NCI-H460 (cell line): ENCODE results near the gene IL1R1. TPM values are rescaled to one million over a fixed set of nuclear protein-coding genes. Genes with fewer than 3 reads are reported as not detected.
"Not testable (repeated sequence)": the region's sequence is repeated elsewhere in the genome, so short reads cannot be mapped to it uniquely, and the experiment has no call there.

Source experiments
- DNase-seq: peaks from one replicate; pipeline ENCODE4 v3.0.0-alpha.2; 2016; ENCODE audit warnings: low read depth; ENCODE audit errors: extremely low read depth
- total RNA-seq: library from RNA; depleted of rRNA; stranded (reverse); fragments of >200 nt; shearing (Covaris generic); gene quantifications from 2 replicates; pipeline ENCODE4 v1.2.3, GENCODE V29; 2014

IL1R1 gene
- total RNA-seq, 1 experiment from 2014 or later, result 16.3 TPM

GRCh38 chr2:102110596-102111334 lies 31.8 kb upstream of the IL1R1 start:
- no peak for DNase-seq

DNA sequence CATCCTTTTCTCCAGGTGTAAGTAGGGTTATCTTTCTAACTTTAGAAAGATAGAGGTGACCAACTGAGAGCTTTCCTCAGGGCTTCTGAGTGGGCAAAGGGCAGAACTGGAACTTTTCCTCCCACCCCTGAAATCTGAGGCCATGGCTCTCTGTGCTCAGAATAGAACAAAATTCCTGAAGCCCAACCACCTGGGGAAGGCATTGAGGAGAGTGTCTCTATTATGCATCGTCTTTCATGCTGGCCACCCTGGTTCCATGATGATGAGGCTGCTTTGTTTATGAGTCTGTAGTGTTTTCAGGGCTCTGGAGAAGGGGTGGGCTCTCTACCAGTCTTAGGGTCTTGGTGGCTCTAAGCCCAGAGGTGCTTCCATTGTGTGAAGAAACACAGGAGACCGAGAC lies 30.7 kb upstream of the IL1R1 start:
- no peak for DNase-seq

DNA sequence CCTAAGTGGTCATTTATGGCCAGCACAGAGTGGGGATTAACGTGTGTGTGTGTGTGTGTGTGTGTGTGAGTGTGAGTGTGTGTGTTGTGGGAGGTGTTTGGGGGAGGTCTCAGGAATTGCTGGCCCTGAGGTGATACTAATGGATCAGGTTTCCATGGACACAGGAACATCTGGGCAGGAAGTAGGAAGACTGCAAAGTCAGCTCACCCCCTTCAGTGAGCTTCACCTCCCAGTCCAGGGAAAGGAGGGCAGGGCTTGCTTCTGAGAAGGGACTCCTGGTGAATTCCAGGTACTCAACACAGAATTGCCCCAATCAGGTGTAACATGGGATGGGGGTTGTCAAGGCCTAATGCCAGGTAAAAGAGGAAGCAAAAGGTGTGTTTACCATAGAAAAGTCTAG lies 30.3 kb upstream of the IL1R1 start:
- no peak for DNase-seq

DNA sequence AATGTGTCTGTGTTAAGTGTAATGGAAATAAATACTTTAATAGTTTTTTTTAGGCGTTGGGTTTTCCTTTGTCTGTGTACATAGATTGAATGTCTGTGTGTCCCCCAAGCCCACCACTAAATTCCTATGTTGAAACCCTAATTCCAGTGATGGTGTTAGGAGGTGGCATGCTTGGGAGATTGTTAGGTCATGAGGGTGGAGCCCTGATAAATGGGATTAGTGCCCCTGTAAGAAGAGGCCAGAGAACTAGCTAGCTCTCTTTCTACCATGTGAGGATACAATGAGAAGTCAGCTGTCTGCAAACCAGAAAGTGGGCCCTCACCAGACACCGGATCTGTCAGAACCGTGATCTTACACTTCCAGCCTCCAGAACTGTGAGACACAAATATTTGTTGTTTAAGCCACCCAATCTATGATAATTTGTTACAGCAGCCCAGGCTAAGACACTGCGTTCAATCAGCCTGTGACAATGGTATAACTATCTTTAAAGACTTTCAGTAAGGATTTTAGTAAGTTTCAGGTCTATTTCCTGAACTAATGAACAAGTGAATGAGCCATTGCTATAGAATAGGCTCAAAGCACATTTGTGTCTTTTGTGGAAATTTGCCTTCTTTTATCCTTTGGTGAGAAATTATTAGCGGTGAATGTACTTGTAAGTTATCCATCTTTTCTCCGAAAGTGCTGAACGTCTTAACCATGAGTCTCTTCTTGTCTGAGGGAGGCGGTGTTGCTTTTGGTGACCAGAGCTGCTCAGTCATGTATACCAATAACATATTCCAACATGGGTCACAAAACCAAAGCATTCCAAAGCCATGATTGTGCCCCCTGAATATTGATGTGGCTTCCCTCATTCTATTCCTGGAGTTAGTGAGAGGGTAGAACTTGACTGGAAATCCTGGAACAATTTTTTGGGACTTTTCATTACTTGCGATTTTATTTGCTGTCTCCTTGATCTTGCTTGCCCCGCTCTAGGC lies 29.6 kb upstream of the IL1R1 start:
- DNase-seq, result no peak

DNA sequence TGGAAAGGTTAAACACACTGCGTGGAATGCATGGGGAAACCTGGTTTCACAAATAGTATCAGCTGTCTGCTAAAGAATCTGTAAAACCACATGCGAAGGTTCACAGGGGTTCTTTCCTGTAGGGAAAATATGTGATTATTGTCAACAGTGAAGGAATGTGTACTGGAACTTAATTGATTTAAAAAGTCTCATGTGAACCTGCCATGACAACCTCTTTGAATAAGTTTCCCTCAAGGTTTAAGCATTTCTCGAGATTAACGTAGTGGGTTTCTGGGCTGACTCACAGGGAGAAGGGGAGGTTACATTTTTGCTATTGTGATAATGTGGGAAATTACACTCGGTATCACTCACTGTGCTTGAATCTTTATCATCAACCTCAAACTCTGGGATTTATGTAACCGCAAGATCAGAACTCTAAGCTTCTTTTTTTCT lies 28.2 kb upstream of the IL1R1 start:
- DNase-seq, result no peak

- no peak for DNase-seq
Measured at GRCh38 chr2:102114851-102115497, 27.6 kb upstream of the IL1R1 start.

GRCh38 chr2:102116630-102117471 lies 25.7 kb upstream of the IL1R1 start:
- no peak for DNase-seq

DNA sequence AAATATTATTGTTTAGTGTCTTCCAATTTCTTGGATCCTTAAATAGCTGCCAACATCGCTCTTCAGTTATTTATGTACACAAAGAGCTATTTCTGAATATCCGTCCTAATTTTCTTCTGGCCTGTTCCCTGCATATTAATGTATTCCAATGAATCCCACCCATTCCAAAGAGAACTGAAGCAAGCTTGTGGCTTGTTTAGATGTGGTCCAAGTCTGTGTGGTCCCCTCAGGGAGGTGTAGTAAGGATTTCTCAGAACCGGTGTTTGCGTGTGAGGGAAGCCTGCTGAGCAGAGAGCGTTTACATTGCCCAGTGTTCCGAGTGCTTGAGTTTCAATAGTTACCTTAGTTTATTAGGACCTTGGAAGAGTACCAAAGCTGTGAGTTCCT lies 25.1 kb upstream of the IL1R1 start:
- DNase-seq, result no peak

DNA sequence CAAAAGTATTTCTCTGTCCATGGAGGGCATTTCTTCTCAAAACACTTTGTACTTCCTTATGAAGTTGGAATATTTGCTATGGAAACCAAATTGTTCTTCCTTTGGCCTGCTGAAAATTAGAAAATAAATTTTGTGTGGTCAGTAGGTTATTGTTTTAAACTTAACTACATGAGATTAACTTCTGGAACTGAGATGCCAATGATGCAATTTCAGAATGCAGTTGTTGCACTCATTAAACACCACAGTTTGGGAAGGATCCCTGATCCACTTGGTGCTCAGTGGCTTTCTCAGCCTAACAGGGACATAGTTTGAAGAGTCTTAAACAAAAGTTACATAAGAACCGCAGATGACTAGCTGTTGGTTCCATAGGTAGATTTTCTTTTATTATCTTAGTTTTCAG lies 23.3 kb upstream of the IL1R1 start:
- DNase-seq, result no peak

- DNase-seq, result no peak
Measured at GRCh38 chr2:102120261-102120660, 22.3 kb upstream of the IL1R1 start.

GRCh38 chr2:102120701-102121159 lies 21.8 kb upstream of the IL1R1 start:
- DNase-seq, result no peak

DNA sequence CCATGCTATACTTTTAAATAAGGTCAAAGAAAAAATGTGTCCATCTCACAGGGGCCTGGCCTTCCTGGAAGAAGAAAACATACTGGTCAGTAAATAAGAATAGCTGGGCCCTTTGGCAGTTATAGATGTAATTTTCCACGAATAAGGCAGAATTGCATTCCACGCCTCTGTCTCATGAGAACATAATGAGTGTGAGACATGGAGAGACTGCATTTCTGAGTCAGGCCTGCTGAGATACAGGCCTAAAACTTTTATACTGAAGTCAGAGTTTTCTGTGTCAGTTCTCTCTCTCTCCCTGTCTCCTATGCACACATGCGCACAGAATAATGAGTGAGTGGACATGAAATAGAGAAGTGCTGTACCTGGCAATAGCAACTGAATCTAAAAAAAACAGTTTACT lies 20.4 kb upstream of the IL1R1 start:
- DNase-seq, result no peak

- no peak for DNase-seq
Measured at GRCh38 chr2:102122909-102123308, 19.6 kb upstream of the IL1R1 start.

DNA sequence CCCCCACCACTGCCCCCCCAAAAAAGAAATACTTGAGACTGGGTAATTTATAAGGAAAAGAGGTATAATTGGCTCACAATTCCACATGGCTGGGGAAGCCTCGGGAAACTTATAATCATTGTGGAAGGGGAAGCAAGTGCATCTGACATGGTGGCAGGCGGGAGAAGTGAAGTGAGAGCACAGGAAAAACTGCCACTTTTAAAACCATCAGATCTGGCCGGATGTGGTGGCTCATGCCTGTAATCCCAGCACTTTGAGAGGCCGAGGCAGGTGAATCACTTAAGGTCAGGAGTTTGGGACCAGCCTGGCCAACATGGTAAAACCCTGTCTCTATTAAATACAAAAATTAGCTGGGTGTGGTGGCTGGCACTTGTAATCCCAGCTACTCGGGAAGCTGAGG lies 18.1 kb upstream of the IL1R1 start:
- not testable (repeated sequence) for DNase-seq

DNA sequence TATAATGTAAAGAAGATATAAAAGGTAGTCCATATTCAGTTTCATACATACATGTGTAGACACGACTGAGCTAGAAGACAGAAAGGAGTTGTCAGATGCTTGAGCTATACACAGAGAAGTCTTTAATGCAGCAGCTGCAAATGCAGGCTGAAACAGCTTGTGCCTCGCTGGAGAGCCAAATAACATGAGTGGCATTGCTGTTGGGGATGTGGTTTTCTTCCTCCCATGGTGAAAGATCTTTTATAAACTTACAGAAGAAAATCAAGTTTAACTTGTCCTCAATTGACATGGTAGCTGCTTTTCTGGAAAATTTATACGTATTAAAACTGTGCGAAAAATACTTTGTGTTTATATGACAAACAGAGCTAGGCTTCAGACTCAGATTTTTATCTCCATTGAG lies 16.4 kb upstream of the IL1R1 start:
- no peak for DNase-seq

DNA sequence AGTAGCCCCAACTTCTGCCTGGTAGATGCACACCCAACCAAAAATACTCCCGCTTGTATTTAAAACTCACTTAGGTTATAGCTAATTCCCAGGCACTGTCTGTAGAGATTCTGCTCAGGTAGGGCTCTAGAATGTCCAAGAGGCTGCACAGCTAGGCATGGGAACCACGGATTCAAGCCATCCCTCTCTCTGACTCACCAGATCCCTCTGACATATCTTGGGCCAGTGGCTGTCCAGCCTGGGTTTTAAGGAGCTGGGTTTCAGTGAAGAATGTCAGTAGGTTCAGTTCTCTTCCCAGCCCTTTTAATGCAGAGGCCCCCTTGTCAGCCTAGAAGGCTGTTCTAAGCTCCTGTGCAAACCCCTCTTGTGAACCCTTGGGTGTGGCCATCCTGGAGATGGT lies 15.9 kb upstream of the IL1R1 start:
- no peak for DNase-seq

DNA sequence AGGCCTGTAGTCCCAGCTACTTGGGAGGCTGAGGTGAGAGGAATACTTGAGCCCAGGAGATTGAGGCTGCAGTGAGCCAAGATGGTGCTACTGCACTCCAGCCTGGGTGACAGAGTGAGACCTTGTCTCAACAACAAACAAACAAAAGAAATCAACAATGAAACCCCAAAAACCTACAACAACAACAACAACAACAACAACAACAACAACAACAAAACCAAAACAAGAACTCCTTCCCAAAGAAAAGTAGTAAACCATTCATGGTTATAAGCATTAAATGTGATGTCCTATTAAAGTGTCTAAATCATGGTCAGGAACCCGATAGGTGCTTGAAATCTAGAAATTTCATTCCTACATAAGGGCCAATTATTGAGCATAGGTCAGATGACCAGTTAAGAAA lies 13.5 kb upstream of the IL1R1 start:
- no peak for DNase-seq

DNA sequence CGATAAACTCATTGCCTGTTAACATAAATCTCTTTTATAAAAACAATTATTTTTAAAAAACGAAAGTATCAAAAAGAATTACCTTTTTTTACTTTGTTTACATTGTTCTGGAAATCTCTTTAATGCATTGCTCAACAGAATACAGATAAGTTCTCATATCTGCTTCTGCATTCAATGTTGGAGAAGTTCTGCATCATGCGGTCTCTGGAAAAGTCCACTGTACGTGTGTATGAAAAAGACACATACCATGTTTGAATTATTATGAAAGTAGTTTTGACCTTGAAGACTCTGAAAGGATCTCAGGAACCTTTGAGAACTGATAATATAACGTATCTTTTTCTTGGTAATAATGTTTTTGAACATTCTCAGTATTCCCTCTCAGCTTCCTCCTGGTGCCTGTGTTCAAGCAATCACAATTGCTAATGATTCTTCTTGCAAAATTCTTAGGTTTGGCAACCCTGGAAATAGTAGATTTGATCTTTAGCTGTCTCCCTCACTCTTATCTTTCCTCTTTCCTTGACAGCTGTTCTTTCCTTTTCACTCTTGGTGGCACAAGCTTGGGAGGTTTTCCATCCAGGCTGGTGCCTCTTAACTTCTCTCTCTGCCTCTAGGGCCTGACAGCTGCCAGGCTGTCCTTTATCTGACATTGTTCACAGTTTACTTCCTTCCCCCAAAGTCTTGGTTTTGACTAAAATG lies 12.4 kb upstream of the IL1R1 start:
- DNase-seq, result no peak

GRCh38 chr2:102130647-102130991 lies 11.9 kb upstream of the IL1R1 start:
- no peak for DNase-seq

GRCh38 chr2:102131564-102131963 lies 11.0 kb upstream of the IL1R1 start:
- DNase-seq, result no peak
